Measurements from ENCODE around the gene RD3L. TPM values are rescaled to one million over a fixed set of nuclear protein-coding genes. Genes with fewer than 3 reads are reported as not detected.

RD3L gene
- total and polyA plus RNA-seq, 2 of the 4 experiments (the other 2 are of a cell fraction): not detected

DNA sequence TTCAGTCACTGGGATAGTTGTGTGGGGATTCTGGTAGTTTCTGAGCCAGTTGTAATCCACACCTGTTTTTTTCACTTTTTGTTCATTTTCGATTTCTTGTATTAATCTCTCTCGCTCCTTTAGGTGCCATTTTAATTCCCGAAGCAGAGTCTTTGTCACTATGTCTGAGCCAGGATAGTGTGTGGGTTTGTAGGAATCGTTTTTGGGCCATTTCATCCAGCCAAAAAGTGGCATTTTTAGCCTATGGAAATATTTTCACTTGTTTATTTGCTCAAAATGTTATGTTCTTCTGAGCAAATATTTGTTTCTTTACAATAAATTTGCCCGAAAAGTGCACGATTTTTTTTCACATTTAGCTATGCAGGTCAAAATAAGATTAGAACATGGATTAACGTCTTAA is 867 bp downstream of the RD3L start:
- H2AK9ac ChIP-seq (replicated peaks; ENCODE audit: low read depth, low read length, poor library complexity): no peak overlapping the region
- H3K4me3 ChIP-seq (ENCODE audit: insufficient read depth, low read depth, low read length): no peak overlapping the region
- H3K18ac ChIP-seq (ENCODE audit: low read depth, low read length): no peak overlapping the region
- no peak overlapping the region for H3K56ac ChIP-seq (ENCODE audit: extremely low read depth, insufficient read depth, low read length)
- no peak overlapping the region for H2AFZ ChIP-seq (replicated peaks; ENCODE audit: low read length, poor library complexity)
- ChIA-PET POLR2A (ENCODE audit: unreplicated experiment) (no interaction called here), CTCF (no interaction called here)
- no peak for TF ChIP-seq CEBPB (IDR thresholded peaks at IDR 0.05; ENCODE audit: low read depth, low read length)
- TF ChIP-seq NFE2L2 (IDR thresholded peaks at IDR 0.05; ENCODE audit: low read depth, low read length): no peak
- no peak for TF ChIP-seq MAZ (IDR thresholded peaks at IDR 0.05; ENCODE audit: borderline replicate concordance, low read depth, low read length)
- TF ChIP-seq RCOR1 (IDR thresholded peaks at IDR 0.05; ENCODE audit: insufficient replicate concordance, low read length): no peak
- no peak for DNase-seq
- no peaks in the 10 kb centered on the region for H4K20me1 ChIP-seq (ENCODE audit: insufficient read depth, low read length)
- H3K23ac ChIP-seq (ENCODE audit: low read depth, low read length): no peak overlapping the region
- H3K79me1 ChIP-seq (ENCODE audit: low read depth in 1 of 2, low read length in 2 of 2): no peaks in the 10 kb centered on the region
- no peak overlapping the region for H2BK20ac ChIP-seq (ENCODE audit: low read depth, low read length)
- H3K4me1 ChIP-seq (ENCODE audit: control insufficient read depth, insufficient read depth, low read length): no peaks in the 10 kb centered on the region
- in situ Hi-C loops (cut with MboI; ENCODE audit: low sequenced_read_pairs) (no loop called here), dilution Hi-C loops (cut with HindIII; ENCODE audit: low sequenced_read_pairs, unreplicated experiment) (no loop called here), intact Hi-C loops (cut with micrococcal nuclease) (no loop called here)
- H4K5ac ChIP-seq (ENCODE audit: low read depth, low read length): no peak overlapping the region
- H3K27ac ChIP-seq (ENCODE audit: insufficient read depth, low read length): no peak overlapping the region
- H2BK120ac ChIP-seq (ENCODE audit: low read depth, low read length): no peak overlapping the region
- H3K36me3 ChIP-seq (ENCODE audit: control insufficient read depth, insufficient read depth, low read length): no peaks in the 10 kb centered on the region
- peaks cover 15% of the 10 kb centered on the region for H3K27me3 ChIP-seq (ENCODE audit: control insufficient read depth, insufficient read depth, low read length)
- no peak overlapping the region for H2BK15ac ChIP-seq (ENCODE audit: low read depth, low read length)
- no peaks in the 10 kb centered on the region for H3K9me1 ChIP-seq (ENCODE audit: insufficient read depth, low read length)
- H3K4me2 ChIP-seq (ENCODE audit: low read depth, low read length): no peak overlapping the region
- no peak overlapping the region for H3K9ac ChIP-seq (ENCODE audit: low read depth, low read length)
- H3K14ac ChIP-seq (replicated peaks; ENCODE audit: low read depth, low read length): no peak overlapping the region
- no peaks in the 10 kb centered on the region for H3K9me3 ChIP-seq (ENCODE audit: control insufficient read depth, insufficient read depth, low read length)
- H4K91ac ChIP-seq (ENCODE audit: insufficient read depth, low read depth, low read length): no peak overlapping the region
- no peak overlapping the region for H2BK5ac ChIP-seq (ENCODE audit: low read depth, low read length, poor library complexity, severe bottlenecking)
- no peak overlapping the region for H3K4ac ChIP-seq (ENCODE audit: low read depth, low read length)
- no TSS peak for BruUV-seq (replicated peaks)
- WGBS, 2 experiments (ENCODE audit: extremely low coverage in 2 of 2, insufficient read length in 1 of 2): no CpG with 5 or more reads among the region's 7 CpGs
- no peak overlapping the region for H4K8ac ChIP-seq (ENCODE audit: low read depth in 2 of 2, low read length in 2 of 2)
- ATAC-seq (ENCODE audit: low read depth): no peak
- no peak overlapping the region for H2AK5ac ChIP-seq (ENCODE audit: low read depth, low read length)
